Measurements from ENCODE around the gene BPIFB2.

The BPIFB2 gene

GRCh38 chr20:33072362-33072761, 64.9 kb downstream of the BPIFB2 start:
- DNase-seq (ENCODE audit: low spot score), result no peak
- no peaks in the 10 kb centered on the region for H3K9me3 Mint-ChIP-seq
- no peaks in the 10 kb centered on the region for H3K36me3 Mint-ChIP-seq (ENCODE audit: low read depth)
- H3K4me3 Mint-ChIP-seq, result no peak overlapping the region
- no peaks in the 10 kb centered on the region for H3K4me1 Mint-ChIP-seq (ENCODE audit: low read depth)
- H3K27ac Mint-ChIP-seq, result no peak overlapping the region
- no peaks in the 10 kb centered on the region for H3K27me3 Mint-ChIP-seq (ENCODE audit: low read depth)

DNA sequence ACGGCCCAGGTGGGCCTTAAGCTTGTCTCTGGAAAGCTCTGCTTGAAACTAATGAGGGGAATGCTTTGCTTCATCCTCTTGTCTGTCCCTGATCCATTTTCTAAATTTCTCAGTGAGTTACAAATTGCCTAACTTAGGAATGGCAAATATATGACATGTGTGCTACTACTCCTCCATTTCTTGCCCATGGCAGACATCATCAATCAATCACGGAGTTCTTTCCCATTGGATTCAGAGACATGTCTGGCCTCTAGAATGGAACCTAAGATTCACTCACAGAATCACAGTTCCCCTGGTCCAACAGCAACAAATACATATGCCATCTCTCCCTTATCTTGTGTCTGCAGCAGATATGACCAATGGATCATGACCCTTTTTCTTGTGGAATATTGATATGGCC, 65.3 kb downstream of the BPIFB2 start:
- Mint-ChIP-seq H3K27ac (no peak overlapping the region), H3K4me3 (no peak overlapping the region), H3K4me1 (ENCODE audit: low read depth) (no peaks in the 10 kb centered on the region), H3K9me3 (no peaks in the 10 kb centered on the region), H3K36me3 (ENCODE audit: low read depth) (no peaks in the 10 kb centered on the region), H3K27me3 (ENCODE audit: low read depth) (no peaks in the 10 kb centered on the region)
- DNase-seq (ENCODE audit: low spot score), result no peak

Measured in T-helper 2 cell treated with Interferon-gamma antibody and Interleukin-4, amounts not matched to agents 5 μg/mL and 100 μg/mL, for 36 hours (primary cell).